Activated T-cell treated with anti-CD3 and anti-CD28 coated beads, Interleukin-2, amount 50 U/mL, for 48 hours (primary cell): ENCODE data around the gene WFDC2.

Source experiments
- DNase-seq, 2 experiments: peaks; one replicate each; pipeline ENCODE4 v3.0.0-alpha.2; 2020

WFDC2 gene

GRCh38 chr20:45501600-45501999 lies 32.0 kb downstream of the WFDC2 start:
- no peak for DNase-seq

- DNase-seq = no peak
Measured at GRCh38 chr20:45502561-45502960, 33.0 kb downstream of the WFDC2 start.

GRCh38 chr20:45503403-45503802 lies 33.9 kb downstream of the WFDC2 start:
- DNase-seq = no peak

GRCh38 chr20:45506398-45506797 lies 36.8 kb downstream of the WFDC2 start:
- no peak for DNase-seq

- DNase-seq = no peak
Measured at GRCh38 chr20:45507011-45507820, 37.7 kb downstream of the WFDC2 start.

- no peak for DNase-seq
Measured at GRCh38 chr20:45508068-45508886, 38.7 kb downstream of the WFDC2 start.

GRCh38 chr20:45509091-45509490 lies 39.5 kb downstream of the WFDC2 start:
- DNase-seq = no peak

- DNase-seq = no peak
Measured at GRCh38 chr20:45510242-45510862, 40.8 kb downstream of the WFDC2 start.

- no peak for DNase-seq
Measured at GRCh38 chr20:45515147-45515913, 45.8 kb downstream of the WFDC2 start, which contains the start of gene SPINT3. TSS of gene SPINT3 (minus strand) at chr20:45515622. CDS start at chr20:45515608, 14 bp downstream.

GRCh38 chr20:45518282-45518681 lies 48.7 kb downstream of the WFDC2 start:
- DNase-seq = no peak

- DNase-seq = no peak
Measured at GRCh38 chr20:45523821-45524220, 54.3 kb downstream of the WFDC2 start.

- no peak for DNase-seq
Measured at GRCh38 chr20:45527294-45527693, 57.7 kb downstream of the WFDC2 start.
